Measurements from ENCODE around the gene CFAP119. TPM values are rescaled to one million over a fixed set of nuclear protein-coding genes. Genes with fewer than 3 reads are reported as not detected.

CFAP119 gene
- total and polyA plus RNA-seq, 10 of the 15 experiments (the other 5 are each of a cell fraction or from before 2014, with no cell fraction given): 2.2 to 9.4 (median 4.3) TPM

DNA sequence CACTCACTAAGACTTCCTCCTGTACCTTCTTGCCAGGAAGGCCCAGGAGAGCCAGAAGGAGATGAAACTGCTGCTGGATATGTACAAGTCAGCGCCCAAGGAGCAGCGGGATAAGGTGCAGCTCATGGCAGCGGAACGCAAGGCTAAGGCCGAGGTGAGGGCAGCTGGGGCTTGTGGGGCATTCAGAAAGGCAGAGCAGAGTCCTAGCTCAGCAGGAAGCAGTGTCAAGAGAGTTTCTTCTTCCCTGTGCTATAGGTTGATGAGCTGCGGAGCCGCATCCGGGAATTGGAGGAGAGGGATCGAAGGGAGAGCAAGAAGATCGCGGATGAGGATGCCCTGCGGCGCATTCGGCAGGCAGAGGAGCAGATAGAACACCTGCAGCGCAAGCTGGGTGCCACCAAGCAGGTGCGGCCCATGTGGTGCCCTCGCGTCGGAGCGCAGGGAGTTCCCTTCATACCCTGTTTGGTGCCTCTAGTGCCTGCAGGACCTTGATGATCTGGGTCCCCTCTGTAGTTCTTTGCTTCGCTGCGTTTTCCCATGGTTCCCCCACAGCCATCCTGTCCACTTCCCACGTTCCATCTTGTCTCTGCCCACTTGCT lies 6.8 kb upstream of the CFAP119 start (continued):
- TF ChIP-seq, protein P1, sequence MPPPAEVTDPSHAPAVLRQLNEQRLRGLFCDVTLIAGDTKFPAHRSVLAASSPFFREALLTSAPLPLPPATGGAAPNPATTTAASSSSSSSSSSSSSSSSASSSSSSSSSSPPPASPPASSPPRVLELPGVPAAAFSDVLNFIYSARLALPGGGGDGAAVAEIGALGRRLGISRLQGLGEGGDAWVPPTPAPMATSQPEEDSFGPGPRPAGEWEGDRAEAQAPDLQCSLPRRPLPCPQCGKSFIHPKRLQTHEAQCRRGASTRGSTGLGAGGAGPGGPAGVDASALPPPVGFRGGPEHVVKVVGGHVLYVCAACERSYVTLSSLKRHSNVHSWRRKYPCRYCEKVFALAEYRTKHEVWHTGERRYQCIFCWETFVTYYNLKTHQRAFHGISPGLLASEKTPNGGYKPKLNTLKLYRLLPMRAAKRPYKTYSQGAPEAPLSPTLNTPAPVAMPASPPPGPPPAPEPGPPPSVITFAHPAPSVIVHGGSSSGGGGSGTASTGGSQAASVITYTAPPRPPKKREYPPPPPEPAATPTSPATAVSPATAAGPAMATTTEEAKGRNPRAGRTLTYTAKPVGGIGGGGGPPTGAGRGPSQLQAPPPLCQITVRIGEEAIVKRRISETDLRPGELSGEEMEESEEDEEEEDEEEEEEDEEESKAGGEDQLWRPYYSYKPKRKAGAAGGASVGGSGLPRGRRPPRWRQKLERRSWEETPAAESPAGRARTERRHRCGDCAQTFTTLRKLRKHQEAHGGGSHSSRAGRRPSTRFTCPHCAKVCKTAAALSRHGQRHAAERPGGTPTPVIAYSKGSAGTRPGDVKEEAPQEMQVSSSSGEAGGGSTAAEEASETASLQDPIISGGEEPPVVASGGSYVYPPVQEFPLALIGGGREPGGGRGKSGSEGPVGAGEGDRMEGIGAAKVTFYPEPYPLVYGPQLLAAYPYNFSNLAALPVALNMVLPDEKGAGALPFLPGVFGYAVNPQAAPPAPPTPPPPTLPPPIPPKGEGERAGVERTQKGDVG (CRISPR knock-in tag; IDR thresholded peaks at IDR 0.05): no peak
- TF ChIP-seq, protein P2, sequence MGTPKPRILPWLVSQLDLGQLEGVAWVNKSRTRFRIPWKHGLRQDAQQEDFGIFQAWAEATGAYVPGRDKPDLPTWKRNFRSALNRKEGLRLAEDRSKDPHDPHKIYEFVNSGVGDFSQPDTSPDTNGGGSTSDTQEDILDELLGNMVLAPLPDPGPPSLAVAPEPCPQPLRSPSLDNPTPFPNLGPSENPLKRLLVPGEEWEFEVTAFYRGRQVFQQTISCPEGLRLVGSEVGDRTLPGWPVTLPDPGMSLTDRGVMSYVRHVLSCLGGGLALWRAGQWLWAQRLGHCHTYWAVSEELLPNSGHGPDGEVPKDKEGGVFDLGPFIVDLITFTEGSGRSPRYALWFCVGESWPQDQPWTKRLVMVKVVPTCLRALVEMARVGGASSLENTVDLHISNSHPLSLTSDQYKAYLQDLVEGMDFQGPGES (IDR thresholded peaks at IDR 0.05): no peak
- TF ChIP-seq KLF5 (IDR thresholded peaks at IDR 0.05; ENCODE audit: partially characterized antibody) (no peak), MEF2A (IDR thresholded peaks at IDR 0.05; ENCODE audit: insufficient read depth, low read depth, low read length) (no peak), NFYA (IDR thresholded peaks at IDR 0.05; ENCODE audit: borderline replicate concordance, low read depth, low read length) (no peak), NR2C1 (IDR thresholded peaks at IDR 0.05) (no peak), EP300 (IDR thresholded peaks at IDR 0.05; ENCODE audit: borderline replicate concordance in 1 of 2, control insufficient read depth in 1 of 2, low read depth in 2 of 2, low read length in 2 of 2) (no peak)
- TF ChIP-seq, protein P3, sequence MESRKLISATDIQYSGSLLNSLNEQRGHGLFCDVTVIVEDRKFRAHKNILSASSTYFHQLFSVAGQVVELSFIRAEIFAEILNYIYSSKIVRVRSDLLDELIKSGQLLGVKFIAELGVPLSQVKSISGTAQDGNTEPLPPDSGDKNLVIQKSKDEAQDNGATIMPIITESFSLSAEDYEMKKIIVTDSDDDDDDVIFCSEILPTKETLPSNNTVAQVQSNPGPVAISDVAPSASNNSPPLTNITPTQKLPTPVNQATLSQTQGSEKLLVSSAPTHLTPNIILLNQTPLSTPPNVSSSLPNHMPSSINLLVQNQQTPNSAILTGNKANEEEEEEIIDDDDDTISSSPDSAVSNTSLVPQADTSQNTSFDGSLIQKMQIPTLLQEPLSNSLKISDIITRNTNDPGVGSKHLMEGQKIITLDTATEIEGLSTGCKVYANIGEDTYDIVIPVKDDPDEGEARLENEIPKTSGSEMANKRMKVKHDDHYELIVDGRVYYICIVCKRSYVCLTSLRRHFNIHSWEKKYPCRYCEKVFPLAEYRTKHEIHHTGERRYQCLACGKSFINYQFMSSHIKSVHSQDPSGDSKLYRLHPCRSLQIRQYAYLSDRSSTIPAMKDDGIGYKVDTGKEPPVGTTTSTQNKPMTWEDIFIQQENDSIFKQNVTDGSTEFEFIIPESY (IDR thresholded peaks at IDR 0.05): no peak
- TF ChIP-seq, protein P4, sequence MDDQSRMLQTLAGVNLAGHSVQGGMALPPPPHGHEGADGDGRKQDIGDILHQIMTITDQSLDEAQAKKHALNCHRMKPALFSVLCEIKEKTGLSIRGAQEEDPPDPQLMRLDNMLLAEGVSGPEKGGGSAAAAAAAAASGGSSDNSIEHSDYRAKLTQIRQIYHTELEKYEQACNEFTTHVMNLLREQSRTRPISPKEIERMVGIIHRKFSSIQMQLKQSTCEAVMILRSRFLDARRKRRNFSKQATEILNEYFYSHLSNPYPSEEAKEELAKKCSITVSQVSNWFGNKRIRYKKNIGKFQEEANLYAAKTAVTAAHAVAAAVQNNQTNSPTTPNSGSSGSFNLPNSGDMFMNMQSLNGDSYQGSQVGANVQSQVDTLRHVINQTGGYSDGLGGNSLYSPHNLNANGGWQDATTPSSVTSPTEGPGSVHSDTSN (IDR thresholded peaks at IDR 0.05; ENCODE audit: insufficient replicate concordance, low read depth, low read length): no peak

All from GM12878 (cell line).